Left renal cortex interstitium (tissue), 4 donors: Measurements from ENCODE around the gene MED27. TPM values are rescaled to one million over a fixed set of nuclear protein-coding genes. Genes with fewer than 3 reads are reported as not detected.

Experiments
- DNase-seq, 4 donors: peaks; one replicate each; pipeline ENCODE4 v3.0.0-alpha.2; 2013; ENCODE audit warnings: low read depth in 4 of 4, low spot score in 2 of 4, missing footprints in 1 of 4
- polyA plus RNA-seq, 4 donors: library from polyadenylated mRNA; unstranded; fragments of 120-200 nt; gene quantifications; one replicate each; pipeline ENCODE4 v1.2.1, GENCODE V29; 2013; ENCODE audit not compliant: insufficient read length in 4 of 4

Gene MED27
- polyA plus RNA-seq, 4 donors = 19.7 to 22.8 (median 21.7) TPM

DNA sequence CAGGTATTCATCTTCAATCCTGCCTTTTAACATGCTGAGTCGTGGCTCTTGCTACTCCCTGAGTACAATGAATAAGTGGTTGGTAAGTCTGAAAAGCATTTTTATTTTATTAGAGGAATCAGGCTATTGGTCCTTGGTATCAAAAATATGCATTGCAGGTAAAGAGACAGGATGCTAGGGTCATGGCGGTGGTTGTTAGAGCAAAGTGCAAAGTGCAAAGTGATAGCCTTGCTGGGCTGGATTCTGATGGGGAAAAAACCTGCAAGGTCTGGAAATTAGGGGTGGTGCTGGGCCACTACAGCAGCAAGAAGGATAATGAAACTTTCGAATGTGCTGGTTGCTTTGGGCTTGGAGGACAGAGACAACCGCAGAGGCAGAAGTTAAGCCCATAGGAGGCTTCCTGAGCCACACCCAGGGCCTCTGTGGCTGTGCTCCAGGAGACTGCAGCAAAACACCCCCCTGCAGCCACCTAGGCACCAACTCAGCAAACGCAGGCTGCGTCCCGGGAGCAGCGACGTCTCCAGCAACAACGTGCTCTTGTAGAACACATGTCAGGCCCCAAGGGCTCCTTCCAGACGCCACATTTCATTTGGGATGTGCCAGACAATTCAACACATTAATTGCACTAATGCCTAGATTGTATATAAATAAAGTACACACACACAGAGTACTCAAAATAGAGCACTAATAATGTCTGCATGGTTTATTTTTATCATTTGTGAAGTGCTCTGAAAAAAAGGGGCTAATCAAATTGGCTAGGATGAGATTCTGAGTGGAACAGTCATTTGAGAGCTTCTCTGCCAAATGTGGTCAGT lies 190.0 kb downstream of the MED27 start:
- no peak for DNase-seq

DNA sequence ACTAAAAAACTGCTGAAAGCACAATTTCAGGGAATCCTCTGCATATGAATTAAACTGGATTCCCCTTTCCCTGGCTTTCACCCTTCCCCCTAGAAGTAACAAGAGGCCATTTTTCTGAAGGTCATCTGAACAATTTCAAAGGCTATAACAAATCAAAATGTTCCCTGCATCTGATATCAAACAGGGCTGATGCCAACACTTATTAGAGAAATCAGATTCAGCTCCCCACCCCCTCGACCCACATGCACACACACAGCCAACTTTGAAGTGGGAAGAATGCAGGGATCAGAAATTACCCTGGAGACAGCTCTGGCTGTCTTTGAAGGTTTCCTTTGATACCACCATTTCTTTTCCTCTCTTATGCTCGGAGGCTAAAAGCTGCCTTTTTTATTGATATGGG lies 190.7 kb downstream of the MED27 start:
- no peak for DNase-seq

DNA sequence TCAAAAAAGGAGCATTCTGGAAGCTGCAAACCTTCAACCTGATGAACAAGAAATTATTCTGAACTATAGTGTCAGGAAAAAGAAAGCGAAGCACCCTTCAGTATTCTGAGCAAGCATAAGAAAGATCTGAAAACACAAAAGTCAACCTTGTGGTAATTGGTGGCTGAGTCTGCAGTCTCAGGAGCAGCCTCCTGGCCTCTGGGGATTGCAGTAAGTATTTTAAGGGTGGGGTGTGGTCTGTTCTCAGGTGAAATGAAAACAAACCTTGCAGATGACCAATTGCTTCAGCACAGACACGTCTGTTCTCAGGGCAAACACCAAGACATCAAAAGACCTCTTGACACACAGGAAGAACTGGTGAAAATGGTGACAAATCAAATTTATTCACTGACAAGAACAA lies 192.0 kb downstream of the MED27 start:
- no peak for DNase-seq

DNA sequence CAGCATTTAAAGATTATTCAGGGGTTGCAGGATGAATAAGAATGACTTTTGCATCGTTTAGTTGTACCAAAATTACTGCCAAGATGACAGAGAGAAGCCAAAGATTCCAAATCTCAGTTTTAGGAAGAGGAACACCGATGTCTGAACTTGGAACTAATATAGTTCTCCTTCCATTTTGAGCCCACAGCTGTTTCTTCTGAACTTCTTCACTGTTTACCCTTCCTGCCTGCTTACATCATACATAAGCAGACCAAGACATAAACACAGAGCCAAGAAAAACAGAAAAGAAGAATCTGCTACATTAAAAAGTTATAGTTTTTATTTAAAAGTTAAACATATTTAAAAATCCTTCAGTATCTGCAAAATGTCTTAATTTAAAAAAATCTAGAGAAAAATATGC lies 192.8 kb downstream of the MED27 start:
- DNase-seq = no peak

DNA sequence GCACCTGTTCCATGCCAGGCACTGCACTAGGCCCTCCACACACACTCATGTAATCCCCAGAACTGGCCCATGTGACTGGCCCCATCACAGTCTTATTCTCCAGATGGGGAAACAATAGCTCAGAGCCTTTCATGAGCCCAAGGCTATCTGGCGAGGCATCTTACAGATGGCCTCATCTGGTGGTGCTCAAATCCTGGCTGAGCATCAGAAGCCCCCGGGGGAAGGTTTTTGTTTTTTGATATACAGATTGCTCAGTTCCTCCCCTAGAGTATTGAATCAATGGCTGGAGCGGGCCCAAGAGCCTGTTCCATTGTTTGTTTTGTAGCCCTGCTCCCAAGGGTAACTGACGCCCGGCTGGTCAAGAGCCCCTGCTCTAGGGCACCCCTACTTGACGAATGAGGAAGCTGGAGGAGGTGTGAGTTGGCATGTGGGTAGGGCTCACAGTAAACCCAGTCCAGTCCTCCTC lies 194.5 kb downstream of the MED27 start:
- no peak for DNase-seq

DNA sequence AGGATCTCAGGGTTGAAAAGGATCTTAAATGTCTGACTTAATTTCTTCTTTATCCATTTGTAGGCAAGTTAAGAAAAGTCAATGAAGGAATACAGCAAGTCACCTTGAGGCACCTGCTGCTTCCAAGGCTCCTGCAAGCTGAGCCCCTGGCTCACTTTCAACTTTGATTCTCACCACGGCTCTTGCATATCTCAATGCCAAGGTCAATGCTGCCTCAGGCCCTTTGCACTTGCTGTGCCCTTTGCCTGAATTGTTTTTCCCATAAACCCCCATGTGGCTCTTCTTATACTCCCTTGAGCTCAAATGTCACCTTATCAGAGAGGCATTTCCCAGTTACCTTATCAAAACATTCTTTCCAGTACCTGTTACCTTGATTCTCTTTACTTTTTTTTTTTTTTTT lies 195.4 kb downstream of the MED27 start:
- no peak for DNase-seq

DNA sequence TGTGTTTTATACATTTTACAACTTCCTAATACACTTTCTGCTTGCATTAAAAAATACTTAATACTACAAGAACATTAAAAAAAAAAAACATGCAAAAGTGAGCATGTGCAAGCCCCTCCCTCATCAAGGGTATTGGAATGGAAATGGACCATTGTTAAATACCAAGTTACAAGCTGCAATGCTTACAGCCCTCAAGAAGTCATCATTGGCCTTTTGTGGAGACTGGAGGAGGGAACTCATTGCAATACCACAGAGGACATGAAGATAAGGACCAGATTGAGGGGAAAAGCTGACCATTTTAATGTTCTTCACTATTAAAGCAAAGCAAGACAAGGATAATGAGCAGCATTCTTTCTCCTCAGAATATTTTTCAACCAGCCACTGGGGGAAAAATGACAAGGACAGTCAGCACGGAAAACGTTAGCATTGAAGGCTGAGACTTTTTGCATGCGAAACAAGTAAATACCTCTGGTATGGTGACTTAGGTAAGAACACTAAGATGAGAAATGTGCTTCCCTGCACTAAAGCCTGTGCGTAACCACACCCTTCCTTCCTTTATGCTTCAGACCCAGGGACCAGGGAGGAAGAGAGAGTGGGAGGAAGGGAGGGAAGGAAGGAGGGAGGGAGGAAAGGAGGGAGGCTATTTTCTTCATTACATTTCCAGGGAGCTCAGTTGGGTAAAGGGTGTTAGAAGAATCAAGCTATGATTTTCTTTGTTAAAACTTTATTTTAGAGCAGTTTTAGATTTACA lies 198.7 kb downstream of the MED27 start:
- no peak for DNase-seq

DNA sequence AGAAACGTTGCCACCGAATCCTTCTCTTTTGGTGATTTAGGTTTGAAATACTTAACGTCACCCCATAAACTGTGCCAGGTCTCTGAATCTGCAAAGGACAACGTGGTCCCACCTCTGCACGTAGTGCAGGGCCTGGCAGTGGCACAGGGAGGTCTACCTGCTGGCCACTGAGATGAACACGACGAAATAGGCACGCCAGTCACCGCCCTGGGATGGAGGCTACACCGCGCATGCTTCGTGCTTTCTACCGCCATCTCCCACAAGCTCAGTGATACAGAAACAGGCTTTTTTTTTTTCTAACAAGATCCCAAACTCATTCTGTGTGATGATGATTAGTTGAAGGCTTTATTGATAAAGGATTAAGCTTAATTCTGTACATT lies 199.8 kb downstream of the MED27 start:
- DNase-seq = no peak

DNA sequence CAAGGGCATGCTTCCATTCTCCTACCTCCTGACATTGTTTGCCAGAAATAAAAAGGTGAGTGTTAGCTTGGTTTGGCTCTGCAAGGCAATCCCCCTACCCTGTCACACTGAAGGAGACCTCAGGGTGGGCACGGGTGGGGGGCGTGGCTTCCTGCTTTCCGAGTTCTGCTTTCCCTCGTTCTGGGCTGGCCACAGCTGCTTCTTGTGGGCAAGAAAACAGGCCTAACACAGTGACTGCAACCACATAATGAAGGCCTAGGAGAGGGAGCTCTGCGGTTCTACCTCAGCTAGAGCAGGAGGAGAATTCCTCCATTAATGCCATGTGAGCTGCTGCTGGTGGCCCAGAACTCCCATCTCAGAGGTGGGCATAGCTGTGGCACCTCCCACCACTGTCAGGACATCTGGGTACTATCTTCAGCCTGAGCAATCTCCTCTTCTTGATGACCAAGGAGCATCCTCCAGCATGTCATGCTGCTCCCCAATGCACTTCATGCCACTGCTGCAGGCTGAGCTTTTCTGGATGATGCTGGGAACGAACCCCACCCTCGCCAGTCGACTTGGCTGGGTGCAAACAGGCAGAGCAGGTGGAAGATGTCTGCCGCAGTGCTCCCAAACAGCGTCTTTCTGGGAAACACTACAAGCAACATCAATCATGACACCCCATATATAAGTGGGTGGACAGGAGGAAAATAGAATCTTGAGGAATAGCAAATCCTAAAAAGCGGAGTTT lies 200.3 kb downstream of the MED27 start:
- DNase-seq = no peak

DNA sequence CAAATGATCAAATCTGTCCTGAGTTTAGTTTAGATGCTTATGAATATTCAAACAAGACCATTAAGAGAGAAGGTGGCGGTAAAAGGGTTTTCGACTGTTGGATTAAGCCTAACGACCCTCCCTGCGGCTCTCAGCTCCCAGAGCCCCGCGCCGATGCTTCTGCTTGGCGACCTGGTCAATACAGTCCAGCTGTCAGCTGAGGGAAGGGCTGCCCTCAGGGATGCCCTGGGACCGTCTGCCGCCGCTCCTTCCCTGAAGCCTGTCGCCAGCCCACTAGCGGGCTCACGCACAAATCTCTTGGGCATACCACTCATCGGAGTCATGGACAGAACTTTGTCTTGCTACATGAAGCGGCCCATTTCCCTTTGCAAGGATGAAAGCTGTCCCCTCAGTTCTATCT lies 203.2 kb downstream of the MED27 start:
- DNase-seq = no peak

DNA sequence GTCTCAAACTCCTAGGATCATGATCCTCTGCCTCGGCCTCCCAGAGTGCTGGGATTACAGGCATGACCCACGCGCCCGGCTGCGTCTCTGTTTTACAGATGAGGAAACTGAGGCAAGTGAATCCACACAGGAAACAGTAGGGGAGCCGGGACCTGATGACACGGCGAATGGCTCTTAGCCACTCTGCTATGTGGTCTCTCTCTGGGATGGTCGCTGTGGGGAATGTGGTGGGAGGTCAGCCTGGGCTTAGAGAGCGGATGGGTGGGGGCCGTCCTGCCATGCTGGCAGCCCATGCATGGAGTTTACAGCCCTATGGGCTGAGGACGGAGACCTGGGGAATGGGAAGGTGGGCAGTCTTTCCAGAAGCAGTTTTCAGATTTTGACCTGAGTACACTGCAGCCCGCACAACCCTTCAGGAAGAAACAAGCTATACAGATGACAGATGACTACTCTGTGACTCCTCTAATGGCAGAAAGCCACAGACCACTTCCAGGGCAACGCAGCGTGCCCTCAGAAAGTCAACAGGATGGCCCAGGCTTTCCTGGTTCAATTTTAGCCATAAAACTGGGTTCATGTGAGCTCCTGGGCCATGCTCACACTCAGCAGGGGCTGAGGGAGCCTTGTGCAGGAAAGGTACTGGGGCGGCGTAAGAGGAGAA lies 203.7 kb downstream of the MED27 start:
- no peak for DNase-seq

DNA sequence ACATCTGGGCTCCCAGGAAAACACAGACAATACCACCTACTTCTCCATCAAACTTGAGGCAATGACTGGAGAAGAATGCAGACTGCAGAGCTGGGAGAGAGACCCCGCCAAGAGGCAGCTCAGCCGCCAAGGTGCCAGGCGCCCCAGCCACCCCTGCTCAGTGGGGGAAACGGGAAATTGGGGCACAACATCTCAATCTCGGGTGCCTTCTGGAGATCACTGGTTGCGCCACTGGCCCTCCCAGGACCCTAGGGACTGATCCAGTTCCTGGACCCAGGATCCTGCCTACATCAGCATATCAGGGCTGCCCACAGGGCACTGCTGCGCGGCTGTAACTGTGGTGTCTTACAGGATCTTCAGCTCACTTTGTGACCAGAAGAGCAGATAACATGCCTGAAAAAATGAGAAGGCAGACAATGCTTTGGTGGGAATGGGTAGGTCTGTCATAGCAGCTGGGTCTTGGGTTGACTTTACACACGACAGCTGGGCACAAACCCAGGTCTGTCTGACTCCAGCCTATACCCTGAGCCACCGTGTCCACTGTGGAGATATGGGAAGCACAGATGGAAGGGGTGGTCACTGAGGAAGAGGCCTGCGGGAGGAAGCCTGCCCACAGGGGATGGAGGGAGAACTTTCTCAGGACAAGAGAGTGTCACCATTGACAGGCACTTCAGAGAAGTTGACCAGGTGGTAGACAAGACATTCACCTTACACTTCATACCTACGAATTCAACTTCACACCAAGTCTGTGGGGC lies 204.6 kb downstream of the MED27 start:
- no peak for DNase-seq

DNA sequence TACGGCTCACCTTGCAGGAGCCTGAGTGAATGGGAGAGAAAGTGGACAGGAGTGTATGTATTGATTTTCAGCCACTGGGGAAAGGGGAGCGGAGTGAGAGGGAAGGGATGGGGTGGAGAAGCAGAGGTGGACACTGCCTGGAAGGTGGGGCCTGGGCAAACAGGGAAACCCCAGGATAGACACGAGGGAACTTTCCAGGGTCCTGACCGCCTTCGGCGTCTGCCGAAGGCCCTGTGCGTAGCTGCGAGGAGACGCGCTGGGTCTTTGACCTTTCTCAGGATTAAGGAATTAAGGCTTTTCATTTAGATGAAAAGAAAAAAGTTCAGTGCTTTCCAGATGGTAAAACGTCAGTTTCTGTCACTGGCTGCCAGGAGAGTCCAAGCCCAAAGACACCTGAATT lies 205.2 kb downstream of the MED27 start:
- no peak for DNase-seq

DNA sequence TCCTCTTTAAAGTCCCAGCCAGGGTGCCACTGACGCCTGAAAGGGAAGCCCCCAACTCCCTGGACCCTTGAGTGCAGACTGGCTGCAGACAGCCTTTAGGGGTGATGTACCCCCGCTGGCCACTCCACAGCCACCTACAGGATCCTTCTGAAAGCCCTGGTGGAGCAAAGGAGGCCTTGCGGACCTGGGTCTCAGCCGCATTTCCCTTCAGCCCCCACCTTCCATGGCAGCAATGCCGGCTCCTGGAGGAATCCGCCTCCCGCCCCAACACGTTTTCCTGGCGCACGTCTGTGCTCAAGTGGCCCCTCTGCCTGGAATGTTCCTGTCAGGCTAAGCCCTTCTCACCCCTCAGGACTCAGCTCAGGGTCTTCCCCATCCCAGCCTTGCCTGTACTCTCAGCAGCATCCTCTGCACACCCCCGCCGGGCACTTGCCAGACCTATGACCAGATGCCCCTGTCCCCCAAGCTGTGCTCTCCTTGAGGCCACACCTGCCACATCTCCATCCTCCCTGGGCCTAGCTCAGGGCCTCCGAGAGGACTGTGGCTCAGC lies 205.7 kb downstream of the MED27 start:
- DNase-seq = no peak

DNA sequence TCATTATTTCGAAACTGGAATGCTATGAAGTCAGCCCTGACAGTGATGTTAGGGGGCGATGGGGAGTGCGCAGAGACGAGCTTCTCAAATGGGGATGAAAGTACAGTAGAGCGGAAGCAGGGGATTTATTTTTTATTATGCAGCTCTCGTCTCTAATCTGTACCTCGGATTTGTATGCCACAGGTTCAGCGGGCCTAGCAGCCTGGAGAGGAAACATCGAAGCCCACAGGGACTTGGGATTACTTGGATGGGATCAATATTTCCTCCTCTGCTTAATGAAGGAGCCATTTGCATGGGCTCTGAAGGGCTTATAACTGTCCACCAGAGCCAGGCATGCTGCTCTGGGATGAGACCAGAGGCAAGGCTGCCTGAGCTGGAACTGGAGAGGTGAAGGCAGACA lies 206.3 kb downstream of the MED27 start:
- no peak for DNase-seq

DNA sequence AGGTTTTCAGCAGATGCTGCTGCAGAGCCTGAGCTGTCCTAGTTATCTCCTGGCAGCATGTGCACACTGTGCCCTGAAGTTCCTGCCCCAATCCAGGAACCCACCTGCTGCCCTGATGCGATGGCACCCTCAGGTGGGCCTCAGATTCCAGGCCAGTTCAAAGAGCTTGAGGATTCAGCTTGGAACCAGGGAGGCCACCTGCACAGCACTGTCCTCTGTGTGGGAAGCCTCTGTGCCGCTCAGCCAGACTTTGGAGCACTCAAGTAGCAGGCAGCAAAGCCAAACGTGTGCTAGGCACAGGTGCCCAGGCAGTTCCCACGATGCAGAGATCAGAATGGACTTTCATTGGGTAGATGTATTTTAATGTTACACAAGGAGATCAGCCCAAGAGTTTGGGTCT lies 207.0 kb downstream of the MED27 start:
- no peak for DNase-seq

DNA sequence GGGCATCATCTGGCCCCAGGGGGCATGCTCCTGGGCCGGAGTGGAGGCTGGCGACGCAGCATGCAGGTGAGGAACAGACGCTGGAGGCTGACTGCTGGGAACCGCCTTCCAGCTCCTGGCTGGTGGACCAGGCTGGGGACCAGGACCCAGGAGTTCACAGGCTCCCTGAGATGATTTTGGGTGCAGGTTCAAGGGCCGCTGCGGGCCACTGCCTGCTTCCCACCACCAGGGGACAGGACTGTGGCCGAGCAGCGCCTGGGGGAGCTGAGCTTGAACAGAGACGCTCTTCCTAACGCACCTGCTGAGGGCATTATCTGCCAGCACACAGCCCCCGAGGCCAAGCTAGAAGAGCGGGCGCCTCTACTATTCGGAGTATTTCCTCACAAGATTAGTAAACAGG lies 207.7 kb downstream of the MED27 start:
- no peak for DNase-seq

DNA sequence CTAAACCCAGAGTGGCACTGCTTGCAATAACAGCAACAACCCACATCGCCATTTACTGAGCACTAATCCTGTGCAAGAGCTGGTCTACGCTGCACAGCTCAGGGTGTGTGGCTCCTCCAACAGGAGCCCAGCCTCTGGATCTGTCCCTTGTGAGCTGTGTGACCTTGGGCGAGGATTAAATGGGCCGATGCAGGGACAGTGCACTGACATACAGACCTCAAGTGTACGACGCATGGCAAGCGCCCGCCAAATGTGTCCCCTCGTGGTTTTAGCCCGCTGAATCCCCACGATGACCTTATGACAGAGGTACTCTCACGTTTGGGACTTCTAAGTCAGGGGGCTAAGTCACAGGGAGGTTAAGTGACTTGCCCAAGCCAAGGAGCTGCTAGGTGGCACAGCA lies 209.5 kb downstream of the MED27 start:
- DNase-seq = no peak

DNA sequence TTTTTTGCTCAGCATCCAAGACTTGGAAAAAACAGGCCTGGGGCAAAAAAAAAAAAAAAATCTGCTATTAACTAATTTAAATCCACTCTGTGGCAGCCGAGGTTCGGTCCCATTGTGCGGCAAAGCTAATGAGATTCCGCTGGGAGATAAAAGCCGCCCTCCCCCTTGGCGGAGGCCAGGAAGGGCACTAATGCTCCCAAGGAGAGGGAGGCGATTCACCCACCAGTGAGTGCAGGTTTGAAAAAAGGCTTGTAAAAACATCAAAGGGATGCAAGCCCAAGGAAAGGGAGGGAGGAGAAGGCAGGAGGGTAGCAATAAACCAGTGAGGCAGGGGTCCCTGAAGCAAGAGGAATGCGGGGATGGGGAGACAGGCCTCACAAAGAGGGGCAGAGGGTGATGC lies 210.3 kb downstream of the MED27 start:
- DNase-seq = no peak

DNA sequence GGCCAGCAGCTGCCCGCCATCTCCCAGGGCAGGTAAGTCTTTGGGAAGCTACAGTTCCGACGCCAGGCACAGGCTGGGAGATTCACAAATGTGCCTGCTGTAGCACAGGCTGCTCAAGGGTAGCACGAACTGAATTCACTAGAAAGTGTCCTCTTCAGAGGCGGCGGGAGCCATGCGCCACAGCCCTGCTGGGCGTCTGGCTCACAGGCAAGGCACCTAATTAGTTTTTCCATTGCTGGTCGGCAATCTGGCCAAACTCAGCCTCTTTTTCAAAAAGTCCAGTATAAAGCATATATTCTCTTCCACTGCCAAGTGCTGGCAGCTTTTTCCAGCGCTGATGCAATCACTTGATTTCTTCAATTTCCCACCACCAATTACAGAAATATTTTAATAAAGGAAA lies 210.9 kb downstream of the MED27 start:
- DNase-seq = no peak
